GM12865 (cell line): ENCODE data around the gene DYNC1I1.

Source experiments
- DNase-seq: peaks from one replicate; pipeline ENCODE4 v3.0.0; 2010; ENCODE audit warnings: low read depth
- H3K4me3 ChIP-seq: 2 replicates; pipeline ENCODE4 v1.5.1; 2011; ENCODE audit warnings: mild to moderate bottlenecking, low read depth, low read length, control low read depth
- CTCF ChIP-seq: IDR thresholded peaks from 2 replicates; pipeline ENCODE4 v1.5.1; 2011; ENCODE audit warnings: low read length, control low read depth, low read depth, inconsistent platforms; ENCODE audit not compliant: insufficient read depth; ENCODE audit errors: missing control alignments

The DYNC1I1 gene

GRCh38 chr7:96131525-96131924, 359.2 kb downstream of the DYNC1I1 start:
- no peak overlapping the region for H3K4me3 ChIP-seq
- no peak for TF ChIP-seq CTCF
- DNase-seq: no peak

GRCh38 chr7:96135241-96135640, 362.9 kb downstream of the DYNC1I1 start:
- no peak for TF ChIP-seq CTCF
- no peak for DNase-seq
- no peak overlapping the region for H3K4me3 ChIP-seq

- no peak overlapping the region for H3K4me3 ChIP-seq
- TF ChIP-seq CTCF: no peak
- DNase-seq: no peak
Measured at GRCh38 chr7:96136600-96137239, 364.4 kb downstream of the DYNC1I1 start.

- DNase-seq: no peak
- H3K4me3 ChIP-seq: no peak overlapping the region
- TF ChIP-seq CTCF: no peak
Measured at GRCh38 chr7:96143495-96144259, 371.3 kb downstream of the DYNC1I1 start.

- TF ChIP-seq CTCF: no peak
- no peak overlapping the region for H3K4me3 ChIP-seq
- DNase-seq: peak; percentile 1
Measured at GRCh38 chr7:96144260-96144526, 371.8 kb downstream of the DYNC1I1 start.
